Fibroblast of pulmonary artery (primary cell): Measurements from ENCODE around the gene REXO2.

Experiments
- DNase-seq: peaks from one replicate; pipeline ENCODE4 v3.0.0-alpha.2; 2010; ENCODE audit warnings: low read depth
- H3K4me3 ChIP-seq: replicated peaks from 2 replicates; pipeline ENCODE4 v1.5.1; 2011; ENCODE audit warnings: low read depth, mild to moderate bottlenecking, control low read depth, low read length, moderate library complexity
- CTCF ChIP-seq: IDR thresholded peaks from 2 replicates; pipeline ENCODE4 v1.5.1; 2011; ENCODE audit warnings: mild to moderate bottlenecking, control low read depth, low read length, inconsistent platforms; ENCODE audit errors: missing control alignments

The REXO2 gene

GRCh38 chr11:114416441-114416961, 22.8 kb upstream of the REXO2 start:
- no peak overlapping the region for H3K4me3 ChIP-seq
- DNase-seq: peak; percentile 42
- TF ChIP-seq CTCF: no peak

GRCh38 chr11:114426280-114426679, 13.0 kb upstream of the REXO2 start:
- DNase-seq: no peak
- TF ChIP-seq CTCF: no peak
- H3K4me3 ChIP-seq: no peak overlapping the region

GRCh38 chr11:114430290-114430689, 9.0 kb upstream of the REXO2 start:
- no peak overlapping the region for H3K4me3 ChIP-seq
- no peak for TF ChIP-seq CTCF
- DNase-seq: no peak

GRCh38 chr11:114432893-114433292, 6.4 kb upstream of the REXO2 start:
- no peak overlapping the region for H3K4me3 ChIP-seq
- no peak for DNase-seq
- no peak for TF ChIP-seq CTCF

- no peak for DNase-seq
- TF ChIP-seq CTCF: no peak
- no peak overlapping the region for H3K4me3 ChIP-seq
These were observed 5.9 kb upstream of the REXO2 start for GRCh38 chr11:114433376-114433775.

GRCh38 chr11:114438303-114438702, 964 bp upstream of the REXO2 start:
- peak overlapping the region; percentile 94 for H3K4me3 ChIP-seq
- no peak for TF ChIP-seq CTCF
- DNase-seq: peak; percentile 22

- TF ChIP-seq CTCF: no peak
- peak; percentile 36 for DNase-seq
- peak overlapping the region; percentile 94 for H3K4me3 ChIP-seq
These were observed 1.0 kb downstream of the REXO2 start for GRCh38 chr11:114440121-114440860.
